ENCODE data around the gene SHKBP1. TPM values are rescaled to one million over a fixed set of nuclear protein-coding genes. Genes with fewer than 3 reads are reported as not detected.

SHKBP1 gene
- total and polyA plus RNA-seq, 9 of the 15 experiments (the other 6 are each of a cell fraction or from before 2014, with no cell fraction given): 1.2 to 58.1 (median 22.3) TPM

DNA sequence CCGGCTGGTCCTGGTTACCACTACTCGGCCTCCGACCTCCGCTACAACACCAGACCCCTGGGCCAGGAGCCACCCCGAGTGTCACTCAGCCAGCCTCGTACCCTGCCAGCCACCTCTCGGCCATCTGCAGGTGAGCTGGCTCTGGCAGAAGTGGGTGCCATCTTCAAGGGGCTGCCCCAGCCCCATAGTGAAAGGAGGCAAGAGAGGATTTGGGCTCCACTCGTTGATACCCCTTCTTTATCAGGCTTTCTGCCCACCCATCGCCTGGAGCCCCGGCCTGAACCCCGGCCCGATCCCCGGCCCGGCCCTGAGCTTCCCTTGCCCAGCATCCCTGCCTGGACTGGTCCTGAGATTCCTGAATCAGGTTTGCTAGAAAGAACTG, 31.6 kb downstream of the SHKBP1 start:
- no peaks in the 10 kb centered on the region for H3K27me3 ChIP-seq (ENCODE audit: control insufficient read depth in 2 of 2, insufficient read depth in 2 of 2, low read length in 2 of 2)
- intact Hi-C loops (cut with micrococcal nuclease) (no loop called here), in situ Hi-C loops (cut with MboI) (no loop called here)
- FAIRE-seq (no peak), DNase-seq (ENCODE audit: extremely low read depth in 1 of 4, low spot score in 3 of 4) (no peak), ATAC-seq (no peak)
- no peaks in the 10 kb centered on the region for H3K9me1 ChIP-seq (ENCODE audit: control insufficient read depth, insufficient read depth, low read length)
- ChIA-PET POLR2A (interaction anchor here (0.8 kb wide), 1 partner anchor 55 kb away, joined by 3 read pairs; no protein-coding TSS in a partner anchor), CTCF (ENCODE audit: low intra/inter-chr PET ratio) (no interaction called here)
- BruUV-seq (replicated peaks): no TSS peak
- no peak overlapping the region for H2AFZ ChIP-seq (ENCODE audit: low read depth, low read length)
- H3K79me2 ChIP-seq (ENCODE audit: control insufficient read depth, insufficient read depth, low read length): peaks cover 6% of the 10 kb centered on the region; the same call in 1 of the 3 replicates
- H3K9me3 ChIP-seq (replicated peaks; ENCODE audit: control insufficient read depth, insufficient read depth, low read depth, low read length): no peaks in the 10 kb centered on the region
- H3K36me3 ChIP-seq (ENCODE audit: control insufficient read depth, insufficient read depth, low read length): peaks cover 3% of the 10 kb centered on the region; the same call in 2 of the 3 replicates
- no peak overlapping the region for H3K4me3 ChIP-seq
- 0 out of 2 replicates have a peak, but pooled peaks cover 4% of the 10 kb centered on the region for H4K20me1 ChIP-seq (replicated peaks; ENCODE audit: control insufficient read depth, insufficient read depth, low read length)
- peak overlapping the region in 1 of 2 experiments; percentile 88; a peak in 2 of 4 replicates for H3K9ac ChIP-seq (ENCODE audit: insufficient read depth in 1 of 2, low read depth in 2 of 2, low read length in 2 of 2)
- no peak overlapping the region for H3K27ac ChIP-seq (ENCODE audit: extremely low read depth, low read depth, low read length)
- H3K4me2 ChIP-seq (ENCODE audit: insufficient read depth, low read length): no peak overlapping the region
- H3K4me1 ChIP-seq (replicated peaks in 1 of 2; ENCODE audit: control insufficient read depth in 2 of 2, insufficient read depth in 2 of 2, low read length in 2 of 2): peaks cover 44 to 89% of the 10 kb centered on the region in 2 experiments
- TF ChIP-seq ATF7 (IDR thresholded peaks at IDR 0.05): no peak
- TF ChIP-seq ZNF785 (CRISPR knock-in tag; IDR thresholded peaks at IDR 0.05): no peak
- TF ChIP-seq, protein P1, sequence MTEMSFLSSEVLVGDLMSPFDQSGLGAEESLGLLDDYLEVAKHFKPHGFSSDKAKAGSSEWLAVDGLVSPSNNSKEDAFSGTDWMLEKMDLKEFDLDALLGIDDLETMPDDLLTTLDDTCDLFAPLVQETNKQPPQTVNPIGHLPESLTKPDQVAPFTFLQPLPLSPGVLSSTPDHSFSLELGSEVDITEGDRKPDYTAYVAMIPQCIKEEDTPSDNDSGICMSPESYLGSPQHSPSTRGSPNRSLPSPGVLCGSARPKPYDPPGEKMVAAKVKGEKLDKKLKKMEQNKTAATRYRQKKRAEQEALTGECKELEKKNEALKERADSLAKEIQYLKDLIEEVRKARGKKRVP (CRISPR knock-in tag; IDR thresholded peaks at IDR 0.05): no peak
- TF ChIP-seq HNRNPLL (IDR thresholded peaks at IDR 0.05; ENCODE audit: low read depth, low read length, poor library complexity, severe bottlenecking): no peak
- TF ChIP-seq CSDE1 (IDR thresholded peaks at IDR 0.05): no peak
- TF ChIP-seq POLR2G (IDR thresholded peaks at IDR 0.05; ENCODE audit: low read depth, low read length): peak; percentile 58; the same call in 1 of the 2 replicates
- TF ChIP-seq, protein P2, sequence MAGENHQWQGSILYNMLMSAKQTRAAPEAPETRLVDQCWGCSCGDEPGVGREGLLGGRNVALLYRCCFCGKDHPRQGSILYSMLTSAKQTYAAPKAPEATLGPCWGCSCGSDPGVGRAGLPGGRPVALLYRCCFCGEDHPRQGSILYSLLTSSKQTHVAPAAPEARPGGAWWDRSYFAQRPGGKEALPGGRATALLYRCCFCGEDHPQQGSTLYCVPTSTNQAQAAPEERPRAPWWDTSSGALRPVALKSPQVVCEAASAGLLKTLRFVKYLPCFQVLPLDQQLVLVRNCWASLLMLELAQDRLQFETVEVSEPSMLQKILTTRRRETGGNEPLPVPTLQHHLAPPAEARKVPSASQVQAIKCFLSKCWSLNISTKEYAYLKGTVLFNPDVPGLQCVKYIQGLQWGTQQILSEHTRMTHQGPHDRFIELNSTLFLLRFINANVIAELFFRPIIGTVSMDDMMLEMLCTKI (IDR thresholded peaks at IDR 0.05; ENCODE audit: partially characterized antibody): no peak
- 93% methylated on average over 11 of the region's 14 CpGs for WGBS (ENCODE audit: insufficient coverage, low coverage, missing lambda C conversion rate)

Data from K562 (cell line).